OCI-M1 (cell line): ENCODE results near the gene SYT7.
"Not testable (repeated sequence)": the region's sequence is repeated elsewhere in the genome, so short reads cannot be mapped to it uniquely, and the experiment has no call there.

Source experiments
- DNase-seq: peaks from one replicate; lab custom pipeline; 2025; lab: John Stamatoyannopoulos, UW

SYT7 gene, protein sequence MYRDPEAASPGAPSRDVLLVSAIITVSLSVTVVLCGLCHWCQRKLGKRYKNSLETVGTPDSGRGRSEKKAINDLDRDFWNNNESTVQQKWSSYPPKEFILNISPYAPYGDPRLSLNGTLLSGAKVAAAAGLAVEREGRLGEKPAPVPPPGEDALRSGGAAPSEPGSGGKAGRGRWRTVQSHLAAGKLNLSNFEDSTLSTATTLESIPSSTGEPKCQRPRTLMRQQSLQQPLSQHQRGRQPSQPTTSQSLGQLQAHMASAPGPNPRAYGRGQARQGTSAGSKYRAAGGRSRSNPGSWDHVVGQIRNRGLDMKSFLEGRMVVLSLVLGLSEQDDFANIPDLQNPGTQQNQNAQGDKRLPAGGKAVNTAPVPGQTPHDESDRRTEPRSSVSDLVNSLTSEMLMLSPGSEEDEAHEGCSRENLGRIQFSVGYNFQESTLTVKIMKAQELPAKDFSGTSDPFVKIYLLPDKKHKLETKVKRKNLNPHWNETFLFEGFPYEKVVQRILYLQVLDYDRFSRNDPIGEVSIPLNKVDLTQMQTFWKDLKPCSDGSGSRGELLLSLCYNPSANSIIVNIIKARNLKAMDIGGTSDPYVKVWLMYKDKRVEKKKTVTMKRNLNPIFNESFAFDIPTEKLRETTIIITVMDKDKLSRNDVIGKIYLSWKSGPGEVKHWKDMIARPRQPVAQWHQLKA

DNA sequence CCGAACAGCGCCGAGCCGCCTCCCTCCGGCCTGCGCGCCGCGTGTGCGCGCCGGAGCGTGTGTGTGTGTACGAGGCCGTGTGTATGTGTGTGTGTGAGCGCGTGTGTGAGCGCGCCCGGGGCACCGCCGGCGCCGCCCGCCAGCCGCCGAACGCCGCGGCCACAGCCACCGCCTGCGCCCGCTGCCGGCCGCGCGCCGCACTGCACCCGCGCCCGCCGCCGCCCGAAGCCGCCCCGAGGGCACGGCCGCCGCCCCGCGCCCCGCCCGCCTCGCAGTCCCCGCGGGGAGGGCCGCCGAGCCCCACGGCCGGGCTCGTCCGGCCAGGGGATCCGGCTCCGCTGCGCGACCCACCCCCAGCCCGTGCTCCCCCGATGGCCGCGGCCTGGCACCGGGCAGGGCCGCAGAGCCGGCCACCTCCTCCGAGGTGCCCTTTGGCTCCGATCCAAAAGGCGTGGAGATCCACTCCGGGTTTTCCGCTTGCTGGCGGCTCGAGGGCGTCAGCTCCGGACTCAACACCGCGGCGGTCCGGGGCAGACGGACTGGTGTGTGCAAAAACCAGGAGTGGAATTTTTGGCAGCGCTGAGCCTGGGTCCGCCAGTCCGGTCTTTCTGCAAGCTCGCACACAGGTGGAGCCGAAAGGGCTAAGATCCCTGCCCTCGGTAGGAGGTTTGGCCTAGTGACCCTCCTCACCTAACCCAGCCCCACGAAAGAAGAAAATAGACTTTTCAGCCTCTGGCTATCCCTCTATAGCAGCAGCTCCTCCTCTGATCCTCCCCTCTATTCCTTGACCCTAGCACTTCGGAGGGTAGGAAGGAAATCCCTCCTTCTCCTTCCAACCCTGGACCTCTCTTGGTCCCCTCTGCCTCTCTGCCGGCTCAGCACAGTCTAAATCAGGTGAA is at the start of gene SYT7:
SYT7 (minus strand) TSS at position 47 of the 899 bp plus-strand sequence. CDS start 256 bp downstream, outside the sequence.
- peak; percentile 96 for DNase-seq

GRCh38 chr11:61630089-61630488 is 49.2 kb upstream of the SYT7 start:
- no peak for DNase-seq

DNA sequence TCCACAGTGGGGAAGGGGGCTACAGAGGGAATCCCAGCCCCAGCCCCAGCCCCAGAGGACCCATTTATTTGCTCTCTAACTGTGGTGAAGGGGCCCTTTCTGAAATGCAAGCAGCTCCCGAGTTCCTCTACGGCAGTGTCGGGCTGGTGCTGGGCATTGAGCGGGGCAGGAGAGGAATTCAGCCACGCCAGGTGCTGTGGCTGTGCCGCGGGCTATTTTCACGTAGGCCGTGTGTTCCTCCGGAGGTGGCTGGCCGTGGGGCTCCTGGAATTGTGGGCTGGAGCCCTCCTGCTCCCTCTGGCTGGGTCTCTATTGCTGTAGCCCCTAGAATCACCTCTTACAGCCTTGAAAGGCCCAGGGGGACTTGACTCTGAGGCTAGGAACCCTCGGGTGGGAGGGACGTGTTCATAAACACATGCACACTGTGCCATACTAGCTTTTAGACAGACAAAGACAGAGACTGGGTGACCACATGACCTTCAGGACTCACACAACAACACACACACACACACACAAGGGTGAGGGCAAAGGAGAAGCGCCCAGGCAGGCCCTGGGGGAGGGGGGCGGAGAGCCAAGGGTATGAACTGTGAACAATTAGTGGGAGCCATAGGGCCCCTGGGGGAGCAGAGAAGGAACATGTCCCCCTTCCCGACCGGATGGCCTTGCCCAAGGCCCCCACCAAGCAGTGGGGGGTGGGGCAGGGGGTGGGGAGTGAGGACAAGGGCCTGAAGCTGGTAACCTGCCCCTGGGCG is 48.4 kb upstream of the SYT7 start:
- DNase-seq = no peak

DNA sequence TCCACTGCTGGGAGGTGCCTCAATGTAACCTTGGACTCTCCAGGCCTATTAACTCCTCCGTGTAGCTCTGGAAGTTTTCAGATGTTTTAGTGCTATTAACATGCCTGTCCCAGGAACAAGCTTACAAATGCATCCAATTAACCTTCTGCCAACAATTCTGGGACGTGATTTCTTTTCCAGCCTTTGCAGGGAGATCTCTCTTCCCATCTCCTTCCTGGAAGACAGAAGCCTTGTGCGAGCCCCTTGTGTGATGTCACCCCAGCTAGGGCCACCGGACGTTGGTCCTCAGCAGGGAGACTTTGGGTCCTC is 47.7 kb upstream of the SYT7 start:
- DNase-seq = no peak

- peak; percentile 61 for DNase-seq
Observed at GRCh38 chr11:61627850-61628661, 47.2 kb upstream of the SYT7 start.

GRCh38 chr11:61626580-61627380 is 45.9 kb upstream of the SYT7 start:
- DNase-seq = no peak

DNA sequence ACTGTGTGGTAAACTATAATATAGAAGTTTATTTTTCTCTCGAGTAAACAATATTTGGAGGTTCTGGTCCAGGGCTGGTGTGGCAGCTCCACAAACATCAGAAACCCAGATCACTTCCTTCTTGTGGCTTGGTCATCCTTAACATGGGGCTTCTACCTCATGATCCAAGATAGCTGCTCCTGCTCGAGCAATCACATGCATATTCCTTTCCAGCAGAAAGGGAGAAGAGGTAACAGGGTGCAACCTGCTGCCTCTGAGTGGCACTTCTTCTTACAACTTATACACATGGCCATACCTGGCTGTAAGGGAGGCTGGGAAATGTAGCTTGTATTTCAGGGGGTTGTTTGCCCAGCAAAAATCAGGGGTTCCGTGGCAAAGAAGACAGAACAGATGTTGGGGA is 44.6 kb upstream of the SYT7 start:
- no peak for DNase-seq

DNA sequence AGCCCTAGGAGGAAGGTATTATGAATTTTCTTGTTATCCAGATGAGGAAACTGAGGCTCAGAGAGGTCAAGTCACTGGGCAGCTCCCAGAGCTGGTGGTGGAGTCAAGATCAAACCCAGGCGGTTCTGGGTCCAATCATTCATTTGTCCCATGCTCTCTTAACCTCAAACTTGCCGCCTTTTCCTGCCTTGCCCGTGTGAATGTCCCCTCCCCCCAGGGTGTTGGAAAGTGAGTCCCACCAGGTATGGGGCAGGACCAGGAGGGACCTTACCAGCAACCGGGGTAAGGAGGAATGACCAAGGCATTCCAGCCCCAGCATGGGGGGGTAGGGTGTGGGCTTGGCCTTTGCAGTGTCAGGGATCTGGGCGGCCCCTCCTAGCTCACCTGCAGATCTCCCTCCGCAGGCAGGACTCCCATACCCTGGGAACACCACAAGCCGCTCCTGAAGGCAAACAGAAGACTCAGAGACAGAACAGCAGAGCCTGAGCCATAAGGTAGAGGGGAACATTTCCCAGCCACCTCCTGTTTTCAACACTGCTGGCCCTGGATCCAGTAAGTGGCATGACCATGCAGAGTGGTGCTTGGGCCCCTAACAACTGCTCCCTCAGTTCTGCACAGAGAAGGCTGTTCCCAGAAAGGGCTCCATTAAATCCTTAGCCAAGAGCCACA is 41.2 kb upstream of the SYT7 start:
- DNase-seq = no peak

- no peak for DNase-seq
Observed at GRCh38 chr11:61619471-61620226, 38.8 kb upstream of the SYT7 start.

GRCh38 chr11:61618978-61619377 is 38.1 kb upstream of the SYT7 start:
- DNase-seq = no peak

DNA sequence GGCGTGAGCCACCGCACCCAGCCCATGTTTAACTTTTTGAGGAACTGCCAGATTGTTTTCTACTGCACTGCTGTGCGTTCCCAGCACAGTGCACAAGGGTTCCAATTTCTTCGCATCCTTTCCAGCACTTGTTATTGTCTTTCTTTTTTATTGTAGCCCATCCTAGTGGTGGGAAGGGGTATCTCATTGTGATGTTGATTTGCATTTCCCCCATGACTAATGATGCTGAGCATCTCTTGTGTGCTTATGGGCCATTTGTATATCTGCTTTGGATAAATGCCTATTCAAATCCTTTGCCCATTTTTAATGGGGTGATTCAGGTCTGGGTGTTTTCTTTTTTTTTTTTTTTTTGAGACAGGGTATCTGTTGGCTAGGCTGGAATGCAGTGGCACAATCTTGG is 36.6 kb upstream of the SYT7 start:
- DNase-seq = no peak

GRCh38 chr11:61616434-61616833 is 35.6 kb upstream of the SYT7 start:
- DNase-seq = no peak

- DNase-seq = not testable (repeated sequence)
Observed at GRCh38 chr11:61614782-61615181, 33.9 kb upstream of the SYT7 start.

- no peak for DNase-seq
Observed at GRCh38 chr11:61613870-61614269, 33.0 kb upstream of the SYT7 start.

DNA sequence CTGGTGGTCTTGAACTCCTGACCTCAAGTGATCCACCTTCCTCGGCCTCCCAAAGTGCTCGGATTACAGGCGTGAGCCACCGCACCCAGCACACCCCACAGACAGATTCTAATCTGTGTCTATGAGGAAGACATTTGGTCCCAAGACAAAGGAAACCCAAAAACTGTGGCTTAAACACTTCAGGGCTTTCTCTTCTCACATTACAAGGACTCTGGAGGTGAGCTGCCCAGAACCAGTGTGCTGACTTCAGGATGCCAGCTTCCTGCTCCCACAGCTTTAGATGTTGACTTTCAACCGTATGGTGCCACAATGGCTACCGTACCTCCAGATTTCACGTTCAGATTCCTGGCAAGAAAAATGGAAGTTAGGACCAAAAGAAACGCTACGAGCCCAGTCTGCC is 32.2 kb upstream of the SYT7 start:
- DNase-seq = no peak

- no peak for DNase-seq
Observed at GRCh38 chr11:61611309-61611708, 30.4 kb upstream of the SYT7 start.

DNA sequence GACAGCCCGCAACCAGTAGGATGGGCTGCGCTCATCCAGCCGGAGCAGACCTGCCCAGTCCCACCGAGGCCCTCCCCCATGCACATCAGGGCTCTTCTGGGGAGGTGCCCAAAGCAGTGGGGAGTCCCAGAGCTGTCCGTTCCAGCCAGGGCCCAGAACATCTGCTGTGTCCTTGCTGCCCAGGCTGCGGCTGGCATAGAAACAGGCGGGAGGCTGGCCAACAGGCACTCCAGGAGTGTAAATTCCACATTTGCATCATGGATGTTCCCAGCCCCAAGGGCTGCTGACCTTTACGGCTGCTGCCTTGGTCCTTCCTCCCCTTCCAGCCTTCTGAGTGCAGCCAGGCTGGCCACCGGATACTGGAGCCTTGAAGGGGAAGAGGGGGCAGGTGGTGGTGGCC is 30.0 kb upstream of the SYT7 start:
- DNase-seq = no peak

GRCh38 chr11:61609980-61610366 is 29.1 kb upstream of the SYT7 start:
- no peak for DNase-seq
